ENCODE measurements around the gene F7. TPM values are rescaled to one million over a fixed set of nuclear protein-coding genes. Genes with fewer than 3 reads are reported as not detected.
"Not testable (repeated sequence)": the region's sequence is repeated elsewhere in the genome, so short reads cannot be mapped to it uniquely, and the experiment has no call there.

The F7 gene
- under 1 TPM; 0.20 to 0.45 TPM for total RNA-seq

GRCh38 chr13:113105032-113105920 lies at the start of gene F7:
Gene F7 (plus strand): TSS chr13:113105791. CDS start chr13:113105842, 51 bp downstream.
- no peak for ATAC-seq
- POLR2A ChIA-PET = no interaction called here
- no peak for DNase-seq
- Mint-ChIP-seq H3K9me3 (no peaks in the 10 kb centered on the region), H3K27ac (no peak within 1 kb of the TSS), H3K27me3 (peaks cover 3% of the 10 kb centered on the region), H3K4me3 (no peak within 1 kb of the TSS), H3K4me1 (ENCODE audit: low read depth) (peaks cover 4% of the 10 kb centered on the region), H3K36me3 (ENCODE audit: low read depth) (peaks cover 2% of the 10 kb centered on the region)
- intact Hi-C loops (cut with micrococcal nuclease) = no loop called here
- TF ChIP-seq CTCF (IDR thresholded peaks at IDR 0.05) = no peak
- CTCF ChIA-PET = interaction anchor here (1.9 kb wide), 1 partner anchor 162 kb away, joined by 4 read pairs; no protein-coding TSS in a partner anchor

GRCh38 chr13:113057084-113057483 lies 48.5 kb upstream of the F7 start:
- no peaks in the 10 kb centered on the region for H3K36me3 Mint-ChIP-seq (ENCODE audit: low read depth)
- no peaks in the 10 kb centered on the region for H3K4me1 Mint-ChIP-seq (ENCODE audit: low read depth)
- H3K9me3 Mint-ChIP-seq = no peaks in the 10 kb centered on the region
- ChIA-PET CTCF (no interaction called here), POLR2A (no interaction called here)
- DNase-seq (no peak), ATAC-seq (no peak)
- intact Hi-C loops (cut with micrococcal nuclease) = no loop called here
- no peak overlapping the region for H3K27ac Mint-ChIP-seq
- no peak for TF ChIP-seq CTCF (IDR thresholded peaks at IDR 0.05)
- H3K4me3 Mint-ChIP-seq = no peak overlapping the region
- no peaks in the 10 kb centered on the region for H3K27me3 Mint-ChIP-seq

- intact Hi-C loops (cut with micrococcal nuclease); DNase-seq; POLR2A ChIA-PET; H3K27me3 Mint-ChIP-seq; CTCF ChIA-PET; H3K27ac Mint-ChIP-seq; ATAC-seq; H3K4me1 Mint-ChIP-seq (ENCODE audit: low read depth); H3K36me3 Mint-ChIP-seq (ENCODE audit: low read depth); H3K9me3 Mint-ChIP-seq; H3K4me3 Mint-ChIP-seq: not testable (repeated sequence)
Measured at GRCh38 chr13:113057559-113057958, 48.0 kb upstream of the F7 start.

- H3K27me3 Mint-ChIP-seq = no peaks in the 10 kb centered on the region
- CTCF ChIA-PET = no interaction called here
- H3K9me3 Mint-ChIP-seq = no peaks in the 10 kb centered on the region
- H3K27ac Mint-ChIP-seq = no peak overlapping the region
- no peak overlapping the region for H3K4me3 Mint-ChIP-seq
- no peaks in the 10 kb centered on the region for H3K4me1 Mint-ChIP-seq (ENCODE audit: low read depth)
- intact Hi-C loops (cut with micrococcal nuclease) = no loop called here
- POLR2A ChIA-PET = no interaction called here
- no peak for TF ChIP-seq CTCF (IDR thresholded peaks at IDR 0.05)
- no peaks in the 10 kb centered on the region for H3K36me3 Mint-ChIP-seq (ENCODE audit: low read depth)
- no peak for DNase-seq
- no peak for ATAC-seq
Measured at GRCh38 chr13:113058129-113058987, 47.2 kb upstream of the F7 start.

GRCh38 chr13:113058988-113059850 lies 46.4 kb upstream of the F7 start:
- intact Hi-C loops (cut with micrococcal nuclease) = no loop called here
- DNase-seq = no peak

More at GRCh38 chr13:113058988-113059850, 46.4 kb upstream of the F7 start:
- Mint-ChIP-seq H3K36me3 (ENCODE audit: low read depth) (no peaks in the 10 kb centered on the region), H3K27ac (no peak overlapping the region), H3K27me3 (no peaks in the 10 kb centered on the region), H3K4me1 (ENCODE audit: low read depth) (no peaks in the 10 kb centered on the region), H3K4me3 (no peak overlapping the region), H3K9me3 (no peaks in the 10 kb centered on the region)
- no peak for TF ChIP-seq CTCF (IDR thresholded peaks at IDR 0.05)
- ATAC-seq = no peak
- CTCF ChIA-PET = interaction anchor here (1.1 kb wide), 1 partner anchor 116 kb away, joined by 3 read pairs; no protein-coding TSS in a partner anchor
- POLR2A ChIA-PET = no interaction called here

Measured in activated CD8-positive, alpha-beta T cell treated with anti-CD3 and anti-CD28 coated beads for 36 hours (primary cell).